Adipocyte (in vitro differentiated cells): ENCODE measurements around the gene OSGIN1.

ENCODE experiments used
- DNase-seq: peaks from one replicate; pipeline ENCODE4 v3.0.0-alpha.2; 2015; ENCODE audit warnings: low read depth
- H3K27me3 ChIP-seq: replicated peaks from 2 replicates; pipeline ENCODE4 v1.7.0; 2013; ENCODE audit warnings: mild to moderate bottlenecking, low read length, moderate library complexity; ENCODE audit not compliant: control insufficient read depth, insufficient read depth
- H3K36me3 ChIP-seq: 2 replicates; pipeline ENCODE4 v1.7.0; 2013; ENCODE audit warnings: low read length, mild to moderate bottlenecking, moderate library complexity; ENCODE audit not compliant: control insufficient read depth, insufficient read depth, severe bottlenecking
- H3K4me1 ChIP-seq: 2 replicates; pipeline ENCODE4 v1.7.0; 2013; ENCODE audit warnings: mild to moderate bottlenecking, low read length, moderate library complexity; ENCODE audit not compliant: control insufficient read depth, insufficient read depth
- H3K4me3 ChIP-seq: 2 replicates; pipeline ENCODE4 v1.7.0; 2013; ENCODE audit warnings: mild to moderate bottlenecking, low read length, moderate library complexity
- H3K9ac ChIP-seq: 2 replicates; pipeline ENCODE4 v1.7.0; 2013; ENCODE audit warnings: mild to moderate bottlenecking, low read length, moderate library complexity
- H3K9me3 ChIP-seq: 2 replicates; pipeline ENCODE4 v1.7.0; 2013; ENCODE audit warnings: mild to moderate bottlenecking, low read length, moderate library complexity; ENCODE audit not compliant: control insufficient read depth

The OSGIN1 gene

GRCh38 chr16:84001726-84002125 lies 48.7 kb downstream of the OSGIN1 start:
- Histone ChIP-seq H3K9me3 (no peaks in the 10 kb centered on the region), H3K4me3 (no peak overlapping the region), H3K27me3 (peaks cover 36% of the 10 kb centered on the region), H3K4me1 (no peaks in the 10 kb centered on the region), H3K36me3 (no peaks in the 10 kb centered on the region), H3K9ac (no peak overlapping the region)
- DNase-seq, result no peak

- Histone ChIP-seq H3K27me3 (peaks cover 43% of the 10 kb centered on the region), H3K4me1 (no peaks in the 10 kb centered on the region), H3K9ac (no peak overlapping the region), H3K4me3 (no peak overlapping the region), H3K36me3 (no peaks in the 10 kb centered on the region), H3K9me3 (no peaks in the 10 kb centered on the region)
- DNase-seq, result no peak
Observed at GRCh38 chr16:84003038-84003437, 50.0 kb downstream of the OSGIN1 start.

GRCh38 chr16:84004442-84004841 lies 51.4 kb downstream of the OSGIN1 start:
- Histone ChIP-seq H3K4me1 (no peaks in the 10 kb centered on the region), H3K36me3 (no peaks in the 10 kb centered on the region), H3K4me3 (no peak overlapping the region), H3K9ac (no peak overlapping the region), H3K9me3 (no peaks in the 10 kb centered on the region), H3K27me3 (peaks cover 43% of the 10 kb centered on the region)
- DNase-seq, result no peak

GRCh38 chr16:84005391-84005790 lies 52.4 kb downstream of the OSGIN1 start:
- H3K36me3 ChIP-seq, result no peaks in the 10 kb centered on the region
- no peak overlapping the region for H3K4me3 ChIP-seq
- no peak for DNase-seq
- H3K9ac ChIP-seq, result no peak overlapping the region
- no peaks in the 10 kb centered on the region for H3K4me1 ChIP-seq
- H3K9me3 ChIP-seq, result no peaks in the 10 kb centered on the region
- H3K27me3 ChIP-seq, result peaks cover 43% of the 10 kb centered on the region

- H3K9ac ChIP-seq, result no peak overlapping the region
- no peaks in the 10 kb centered on the region for H3K36me3 ChIP-seq
- H3K4me3 ChIP-seq, result no peak overlapping the region
- DNase-seq, result no peak
- no peaks in the 10 kb centered on the region for H3K4me1 ChIP-seq
- H3K9me3 ChIP-seq, result no peaks in the 10 kb centered on the region
- peaks cover 34% of the 10 kb centered on the region for H3K27me3 ChIP-seq
Observed at GRCh38 chr16:84007520-84007919, 54.5 kb downstream of the OSGIN1 start.

GRCh38 chr16:84007965-84008364 lies 54.9 kb downstream of the OSGIN1 start:
- DNase-seq, result no peak

DNA sequence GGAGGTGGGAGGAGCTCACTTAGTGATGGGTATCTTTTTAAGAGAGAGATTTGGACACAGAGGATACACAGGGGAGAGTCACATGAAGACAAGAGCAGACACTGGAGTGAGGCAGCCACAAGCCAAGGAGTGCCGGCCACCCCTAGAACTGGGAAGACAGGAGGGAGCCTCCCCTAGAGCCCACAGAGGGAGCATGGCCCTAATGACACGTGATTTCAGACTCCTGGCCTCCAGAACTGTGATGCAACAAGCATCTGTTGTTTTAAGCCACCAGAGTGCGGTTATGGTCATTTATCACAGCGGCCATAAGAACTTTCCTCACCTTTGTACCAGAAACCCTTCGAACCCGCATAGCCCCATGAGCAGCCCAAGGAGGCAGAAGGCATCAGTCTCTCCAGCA lies 56.2 kb downstream of the OSGIN1 start:
- Histone ChIP-seq H3K36me3 (no peaks in the 10 kb centered on the region), H3K9me3 (no peaks in the 10 kb centered on the region), H3K27me3 (peaks cover 24% of the 10 kb centered on the region), H3K4me3 (no peak overlapping the region), H3K4me1 (no peaks in the 10 kb centered on the region), H3K9ac (no peak overlapping the region)
- no peak for DNase-seq

More at GRCh38 chr16:84007965-84008364, 54.9 kb downstream of the OSGIN1 start:
- H3K27me3 ChIP-seq, result peaks cover 32% of the 10 kb centered on the region
- H3K4me1 ChIP-seq, result no peaks in the 10 kb centered on the region
- no peaks in the 10 kb centered on the region for H3K9me3 ChIP-seq
- no peaks in the 10 kb centered on the region for H3K36me3 ChIP-seq
- no peak overlapping the region for H3K4me3 ChIP-seq
- H3K9ac ChIP-seq, result no peak overlapping the region

DNA sequence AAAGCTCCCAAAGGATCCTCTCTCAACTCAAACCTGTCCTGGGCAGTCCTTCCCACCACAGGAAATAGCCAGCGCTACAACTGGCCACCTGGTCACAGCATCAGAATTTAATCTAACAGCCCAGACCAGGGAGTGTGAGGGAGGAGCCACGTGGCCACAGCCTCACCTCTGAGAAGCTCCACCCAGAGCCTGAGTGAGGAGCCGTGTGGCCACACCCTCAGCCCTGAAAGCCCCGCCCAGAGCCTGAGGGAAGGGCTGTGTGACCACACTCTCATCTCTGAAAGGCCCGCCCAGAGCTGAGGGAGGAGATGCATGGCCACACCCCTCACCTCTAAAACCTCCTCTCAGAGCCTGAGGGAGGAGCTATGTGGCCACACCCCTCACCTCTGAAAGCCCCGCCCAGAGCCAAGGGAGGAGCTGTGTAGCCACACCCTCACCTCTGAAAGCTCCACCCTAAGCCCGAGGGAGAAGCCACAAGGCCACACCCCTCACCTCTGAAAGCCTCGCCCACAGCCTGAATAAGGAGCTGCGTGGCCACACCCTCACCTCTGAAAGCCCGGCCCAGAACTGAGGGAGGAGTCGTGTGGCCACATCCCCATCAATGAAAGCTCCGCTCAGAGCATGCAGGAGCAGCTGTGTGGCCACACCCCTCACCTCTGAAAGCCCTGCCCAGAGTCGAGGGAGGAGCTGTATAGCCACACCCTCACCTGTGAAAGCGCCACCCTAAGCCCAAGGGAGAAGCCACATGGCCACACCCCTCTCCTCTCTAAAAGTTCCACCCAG lies 60.9 kb downstream of the OSGIN1 start:
- Histone ChIP-seq H3K4me3 (no peak overlapping the region), H3K9me3 (peaks cover 8% of the 10 kb centered on the region), H3K27me3 (peaks cover 19% of the 10 kb centered on the region), H3K36me3 (no peaks in the 10 kb centered on the region), H3K9ac (no peak overlapping the region), H3K4me1 (no peaks in the 10 kb centered on the region)
- DNase-seq, result peak; percentile 29

GRCh38 chr16:84014570-84015327 lies 61.7 kb downstream of the OSGIN1 start:
- Histone ChIP-seq H3K4me3 (no peak overlapping the region), H3K9me3 (peaks cover 15% of the 10 kb centered on the region), H3K4me1 (no peaks in the 10 kb centered on the region), H3K36me3 (no peaks in the 10 kb centered on the region), H3K27me3 (peaks cover 19% of the 10 kb centered on the region), H3K9ac (no peak overlapping the region)
- DNase-seq, result no peak

GRCh38 chr16:84015399-84015798 lies 62.4 kb downstream of the OSGIN1 start:
- Histone ChIP-seq H3K36me3 (no peaks in the 10 kb centered on the region), H3K9me3 (peaks cover 18% of the 10 kb centered on the region), H3K27me3 (peaks cover 19% of the 10 kb centered on the region), H3K4me3 (no peak overlapping the region), H3K9ac (no peak overlapping the region), H3K4me1 (no peaks in the 10 kb centered on the region)
- no peak for DNase-seq
